Cardiac septum (tissue), 1 donor: Measurements from ENCODE around the gene ICE2. TPM values are rescaled to one million over a fixed set of nuclear protein-coding genes. Genes with fewer than 3 reads are reported as not detected.

ENCODE experiments used
- DNase-seq: peaks from one replicate; pipeline ENCODE4 v3.0.0-alpha.2; 2020; ENCODE audit warnings: low spot score
- intact Hi-C: fragments of 100-400 bp; cut with DNase I; formaldehyde crosslinking; loops from one replicate; pipeline ENCODE4 v1.14.0; 2022
- total RNA-seq: library from RNA; stranded (reverse); fragmentation: NEBNext Ultra II Directional; extraction: Animal tissue kit (Norgen Biotek cat#: 25700); gene quantifications from one replicate; pipeline ENCODE4 v1.2.1, GENCODE V29; 2021
- donor health status: DM: no; HTN: no; CAD: no.

Gene ICE2
- total RNA-seq, 1 donor from 2014 or later: 29.7 TPM

DNA sequence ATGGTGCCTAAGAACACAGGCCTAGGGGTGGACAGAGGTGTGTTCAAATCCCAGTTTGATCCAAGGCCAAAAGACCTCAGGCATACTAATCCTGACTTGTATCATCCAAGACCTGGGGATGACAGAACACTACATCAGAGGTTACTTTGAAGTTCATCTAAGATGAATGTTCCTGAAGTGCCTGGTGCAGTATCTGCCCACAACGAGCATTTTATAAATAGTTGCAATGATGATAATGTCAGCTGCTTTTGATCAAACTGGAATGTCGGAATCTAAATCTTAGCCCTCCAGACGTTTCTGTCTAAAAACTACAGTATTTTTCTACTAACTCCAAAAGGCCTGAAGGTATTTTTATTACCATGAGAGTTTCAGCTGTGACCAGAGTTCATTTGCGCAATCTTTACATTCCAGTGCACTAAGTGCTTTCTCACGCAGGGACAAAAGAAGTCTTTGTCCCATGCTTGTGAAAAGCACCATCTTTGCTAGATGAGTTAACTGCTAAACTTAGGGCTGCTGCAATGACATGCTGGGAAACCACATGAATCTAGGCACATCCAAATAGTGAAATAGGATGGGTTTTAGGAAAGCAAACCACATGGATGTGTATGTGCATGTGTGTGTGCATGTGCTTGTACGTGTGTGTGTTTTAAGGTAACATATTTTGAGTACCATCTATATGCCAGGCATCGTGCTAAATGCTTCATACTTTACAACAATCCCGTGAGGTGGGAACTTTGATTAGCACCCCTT is 99.2 kb downstream of the ICE2 start:
- no peak for DNase-seq
- intact Hi-C loops: no loop called here

DNA sequence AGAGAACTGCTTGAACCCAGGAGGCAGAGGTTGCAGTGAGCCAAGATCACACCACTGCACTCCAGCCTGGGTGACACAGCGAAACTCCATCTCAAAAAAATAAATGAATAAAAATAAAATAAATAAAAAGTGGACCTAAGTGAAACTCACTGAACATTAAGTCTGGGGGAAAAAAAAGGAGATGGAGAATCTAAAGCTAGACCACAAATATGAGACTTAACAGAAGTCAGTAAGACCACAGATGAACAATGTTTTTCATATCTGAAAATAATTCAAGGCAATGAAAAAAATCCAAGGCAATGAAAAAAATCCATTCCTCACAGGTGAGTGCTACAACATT is 99.8 kb downstream of the ICE2 start:
- intact Hi-C loops: no loop called here
- no peak for DNase-seq

DNA sequence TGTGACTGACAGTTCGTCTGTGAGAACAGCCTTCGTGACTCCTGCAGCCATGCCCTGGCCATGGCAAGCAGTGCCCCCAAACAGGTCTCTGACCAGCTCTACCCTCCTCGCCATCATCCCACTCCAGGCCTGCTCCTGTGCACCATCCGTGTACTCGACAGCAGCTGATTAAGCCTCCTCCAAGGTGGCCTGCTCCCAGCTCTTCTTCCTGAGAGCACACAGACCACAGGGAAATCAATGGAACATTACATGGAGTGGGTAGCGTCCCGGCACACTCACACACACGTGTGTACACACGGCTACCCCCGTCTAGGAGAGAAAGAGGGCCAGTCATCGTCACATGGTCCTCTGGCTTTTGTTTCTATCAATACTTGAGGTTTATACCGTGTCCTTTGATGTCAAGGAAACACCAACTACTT is 102.3 kb downstream of the ICE2 start:
- intact Hi-C loops: no loop called here
- DNase-seq: no peak

DNA sequence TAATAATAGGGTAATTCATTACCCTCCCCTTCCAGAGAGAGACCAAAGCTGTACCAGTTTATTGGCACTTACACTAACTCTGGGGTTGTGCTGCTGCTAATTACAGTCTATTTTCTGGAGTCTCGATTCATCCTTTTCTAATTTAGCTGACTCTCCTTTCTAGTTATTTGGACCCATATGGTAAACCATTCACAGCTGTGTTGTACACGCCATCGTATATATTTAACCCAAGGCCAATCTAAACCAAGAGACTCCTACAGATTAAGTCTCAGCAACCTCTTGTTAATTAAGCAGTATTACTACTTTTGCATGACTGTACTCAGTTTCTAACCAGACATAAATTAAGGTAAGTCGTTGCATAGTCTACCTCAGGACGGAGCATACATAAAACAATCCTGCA is 103.6 kb downstream of the ICE2 start:
- intact Hi-C loops: no loop called here
- no peak for DNase-seq

DNA sequence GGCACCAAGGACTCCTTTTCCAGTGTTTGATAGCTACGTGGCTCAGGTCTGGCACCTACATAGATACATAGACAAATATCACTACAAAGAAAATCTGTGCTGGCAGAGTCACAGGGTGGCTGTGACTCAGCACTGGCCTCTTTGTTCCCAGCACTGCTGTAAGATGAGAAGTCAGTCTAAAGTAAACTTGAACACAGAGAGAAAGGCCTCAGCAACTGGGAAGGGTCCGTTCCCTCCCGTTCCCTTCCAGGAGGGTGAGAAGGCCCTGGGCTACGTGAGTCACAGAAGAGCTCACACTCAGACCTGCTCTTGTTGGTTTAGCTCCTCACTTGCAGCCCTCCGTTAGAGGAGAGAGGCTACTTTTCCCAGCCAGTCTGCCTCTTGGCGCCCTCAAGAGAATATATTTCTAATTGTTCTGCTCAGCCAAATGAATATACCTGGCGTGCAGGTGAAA is 104.3 kb downstream of the ICE2 start:
- intact Hi-C loops: loop anchor here (5.0 kb wide), 1 partner anchor 53 kb away; no protein-coding TSS in a partner anchor
- DNase-seq: no peak

DNA sequence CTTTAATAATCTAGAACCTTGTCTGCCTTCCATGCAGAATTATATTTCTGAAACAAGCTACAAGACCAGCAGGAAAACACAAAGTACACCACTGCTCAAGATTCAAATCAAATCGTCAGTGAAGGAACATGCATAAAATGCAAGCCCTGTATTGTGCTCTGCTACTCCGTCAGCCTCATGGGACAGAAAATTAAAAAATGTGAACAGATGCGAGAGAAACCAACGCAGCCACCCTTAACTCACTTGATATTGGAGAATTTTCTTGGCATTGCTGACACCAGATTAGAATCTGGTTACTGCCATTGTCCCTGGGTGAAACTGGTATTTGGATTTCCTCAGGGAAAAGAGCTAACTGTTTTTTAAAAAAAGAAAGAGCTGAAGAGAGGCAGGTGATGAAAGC is 104.7 kb downstream of the ICE2 start:
- no peak for DNase-seq
- intact Hi-C loops: loop anchor here (5.0 kb wide), 1 partner anchor 53 kb away; no protein-coding TSS in a partner anchor

DNA sequence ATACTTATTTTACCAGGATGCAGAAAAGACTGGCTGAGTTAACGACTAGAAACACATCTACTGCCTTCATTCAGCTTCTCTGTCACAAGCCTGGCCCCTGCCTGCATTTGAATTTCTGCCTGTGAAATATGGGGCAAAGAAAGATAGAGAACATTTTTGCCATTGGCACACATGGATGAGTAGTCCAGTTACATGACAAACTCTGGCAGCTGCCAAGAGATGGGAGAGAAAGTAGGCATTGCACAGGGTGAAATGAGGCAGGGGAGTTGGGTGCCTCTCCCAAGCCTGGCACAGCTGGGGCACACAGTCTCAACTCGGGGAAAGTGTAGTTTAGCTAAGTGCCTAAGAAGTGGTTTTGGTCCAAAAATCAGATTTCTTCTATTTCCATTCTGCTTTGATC is 105.2 kb downstream of the ICE2 start:
- no peak for DNase-seq
- intact Hi-C loops: loop anchor here (5.0 kb wide), 1 partner anchor 54 kb away; no protein-coding TSS in a partner anchor

DNA sequence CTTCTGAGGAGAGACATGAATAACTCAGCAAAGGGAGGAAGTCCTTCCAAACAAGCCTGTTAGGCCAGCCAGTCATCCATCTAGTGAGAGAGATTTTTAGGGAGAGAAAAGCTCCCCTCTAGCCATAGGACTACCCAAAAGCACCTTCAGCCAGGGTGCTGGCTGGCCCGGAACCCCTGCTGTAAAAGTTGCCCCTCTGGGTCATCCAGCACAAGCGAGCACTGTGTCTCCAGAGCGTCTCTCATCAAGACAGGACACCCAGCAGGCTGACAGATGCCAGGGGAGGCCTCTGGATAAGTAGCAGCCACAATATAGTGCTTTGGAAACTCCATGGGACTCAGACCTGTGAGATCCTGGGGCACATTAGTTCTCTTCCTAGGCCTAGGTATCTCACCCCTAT is 105.6 kb downstream of the ICE2 start:
- no peak for DNase-seq
- intact Hi-C loops: loop anchor here (5.0 kb wide), 1 partner anchor 54 kb away; no protein-coding TSS in a partner anchor

DNA sequence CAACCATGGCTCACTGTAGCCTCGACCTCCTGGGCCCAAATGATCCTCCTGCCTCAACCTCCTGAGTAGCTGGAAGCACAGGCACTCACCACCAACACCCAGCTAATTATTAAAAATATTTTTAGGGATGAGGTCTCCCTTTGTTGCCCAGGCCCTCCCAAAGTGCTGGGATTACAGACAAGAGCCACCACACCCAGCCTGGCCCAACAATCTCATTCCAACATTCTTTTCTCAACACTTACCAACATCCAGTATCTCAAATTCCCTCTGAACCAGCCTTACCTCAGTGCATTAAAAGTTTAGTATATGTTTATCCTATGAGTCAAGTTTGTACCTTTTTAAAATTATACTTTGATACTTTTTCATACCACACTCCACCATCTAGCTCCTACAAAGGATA is 106.2 kb downstream of the ICE2 start:
- intact Hi-C loops: loop anchor here (5.0 kb wide), 1 partner anchor 55 kb away; no protein-coding TSS in a partner anchor
- no peak for DNase-seq

DNA sequence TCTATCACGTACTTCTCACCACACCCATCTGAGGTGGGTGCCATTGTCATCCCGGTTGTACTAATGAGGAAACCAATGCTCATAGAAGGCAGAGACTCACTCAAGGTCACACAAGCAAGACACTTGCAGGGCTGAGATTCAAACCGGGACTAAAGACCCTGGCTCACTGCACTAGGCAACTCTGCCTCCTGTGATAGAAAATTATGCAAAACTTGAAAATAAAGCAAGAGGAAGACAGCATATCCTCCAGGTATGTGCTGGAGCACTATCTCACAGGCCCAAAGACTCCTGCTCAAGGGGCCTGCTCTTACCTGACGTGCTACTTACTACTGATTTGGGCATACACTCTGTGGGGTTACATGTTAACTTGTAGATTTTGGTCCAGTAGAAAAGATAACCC is 106.7 kb downstream of the ICE2 start:
- no peak for DNase-seq
- intact Hi-C loops: loop anchor here (5.0 kb wide), 1 partner anchor 55 kb away; no protein-coding TSS in a partner anchor

DNA sequence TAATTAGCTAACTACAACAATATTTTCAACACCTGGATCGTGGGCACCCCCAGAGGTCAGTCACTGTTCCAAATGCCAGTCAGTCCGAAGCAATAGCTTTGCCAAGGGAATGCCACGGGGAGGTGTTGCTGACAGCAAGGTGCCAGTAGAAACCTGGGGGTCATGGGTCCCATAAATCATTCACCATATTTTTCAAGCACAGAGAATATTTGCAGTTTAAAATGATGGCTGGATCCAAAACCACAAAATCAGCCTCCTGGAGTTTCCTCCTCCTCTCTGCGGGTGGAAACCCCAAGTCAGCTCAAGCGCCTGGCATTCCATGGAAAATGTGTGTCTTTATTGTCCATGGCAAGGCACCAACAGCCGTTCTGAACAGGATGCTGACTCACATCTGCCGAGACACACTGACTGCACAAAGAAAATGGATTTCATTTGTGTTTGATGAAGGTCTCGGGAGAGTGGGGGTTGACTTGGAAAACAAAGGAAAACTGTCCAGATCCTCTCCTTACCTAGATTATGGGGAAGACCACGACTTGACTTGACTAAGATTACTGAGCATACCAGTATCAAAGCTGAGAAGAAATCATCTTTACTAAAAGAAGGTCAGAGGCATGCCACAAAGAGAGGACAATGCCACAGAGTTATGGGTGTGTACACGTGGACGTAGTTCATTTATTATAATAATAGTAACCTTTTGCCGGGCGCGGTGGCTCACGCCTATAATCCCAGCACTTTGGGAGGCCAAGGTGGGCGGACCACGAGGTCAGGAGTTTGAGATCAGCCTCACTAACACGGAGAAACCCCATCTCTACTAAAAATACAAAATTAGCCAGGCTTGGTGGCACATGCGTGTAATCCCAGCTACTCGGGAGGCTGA is 107.5 kb downstream of the ICE2 start:
- intact Hi-C loops: loop anchor here (2.0 to 5.0 kb wide), 2 partner anchors 25 to 56 kb away; partner anchors contain the start of gene ANXA2
- DNase-seq: peak; percentile 79

DNA sequence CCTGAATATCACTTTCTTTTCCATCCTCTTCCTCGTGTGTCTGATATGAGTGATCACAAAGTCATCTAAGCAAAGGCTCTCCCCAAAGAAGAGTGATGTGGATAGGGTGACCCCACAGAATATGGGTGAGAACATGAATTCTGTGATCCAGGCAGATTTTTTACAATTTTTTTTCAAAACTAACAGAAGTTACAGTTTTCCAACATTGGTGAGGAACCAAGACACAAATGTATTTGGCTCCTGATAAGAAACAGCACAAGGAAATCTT is 108.1 kb downstream of the ICE2 start:
- intact Hi-C loops: loop anchor here (2.0 to 5.0 kb wide), 2 partner anchors 26 to 56 kb away; partner anchors contain the start of gene ANXA2
- DNase-seq: no peak

DNA sequence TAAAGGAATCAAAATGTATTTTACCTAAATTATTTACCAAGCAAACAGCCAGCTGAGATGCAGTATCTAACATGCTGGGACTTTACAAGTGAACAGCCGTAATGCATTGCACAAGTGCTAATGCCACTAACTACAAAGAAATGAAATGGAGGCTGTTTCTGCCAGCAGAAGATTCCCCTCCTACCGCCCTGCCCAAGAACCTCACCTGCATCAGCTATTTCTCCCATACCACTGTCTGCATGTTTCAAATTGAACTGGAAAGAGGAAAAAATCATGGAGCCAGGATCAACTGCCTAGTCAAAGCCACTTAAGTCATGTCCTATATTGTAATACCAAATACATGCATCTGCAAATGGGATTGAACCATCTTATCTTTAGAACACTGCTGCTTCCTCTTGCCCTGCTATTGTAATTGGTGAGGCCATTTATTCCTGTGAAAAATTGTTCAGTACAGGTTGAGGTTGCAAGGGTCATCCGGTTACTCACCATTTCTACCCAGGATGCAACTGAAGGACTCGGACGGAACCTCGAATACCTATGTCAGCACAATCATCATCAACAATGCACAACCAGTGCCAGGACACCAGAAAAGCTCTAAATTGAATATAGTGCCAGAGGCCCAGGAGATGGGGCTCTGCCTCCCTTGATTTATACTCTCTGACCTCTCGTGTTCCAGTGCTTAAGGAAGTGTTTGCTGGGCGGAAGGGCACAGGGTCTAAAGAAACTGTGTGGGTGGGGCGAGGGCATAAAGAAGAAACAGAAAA is 108.7 kb downstream of the ICE2 start:
- no peak for DNase-seq
- intact Hi-C loops: loop anchor here (2.0 to 5.0 kb wide), 2 partner anchors 27 to 57 kb away; partner anchors contain the start of gene ANXA2

DNA sequence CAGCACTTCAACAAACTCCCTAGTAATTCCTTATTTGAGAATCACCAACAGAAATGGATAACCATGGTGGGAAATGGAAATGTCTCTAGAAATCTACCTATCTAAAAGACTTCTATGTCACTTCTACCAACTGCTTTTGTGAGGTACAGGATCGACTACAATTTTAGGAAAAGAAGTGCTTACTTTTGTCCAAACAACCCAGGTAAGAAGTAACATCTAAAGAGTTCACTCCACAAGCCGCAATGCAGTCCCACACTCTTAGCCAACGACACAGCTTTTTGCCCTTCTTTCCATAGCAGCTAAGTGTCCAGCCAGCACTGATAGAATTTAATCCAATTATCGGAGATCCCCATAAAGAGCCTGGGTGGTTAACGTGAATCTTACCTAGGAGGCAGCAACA is 109.2 kb downstream of the ICE2 start:
- intact Hi-C loops: loop anchor here (2.0 to 5.0 kb wide), 2 partner anchors 27 to 58 kb away; partner anchors contain the start of gene ANXA2
- DNase-seq: no peak

Other genes starting within 250 kb of the ICE2 start
- gene ANXA2, start 81.2 kb downstream of the ICE2 start, total RNA-seq: 177 TPM